Thymus (tissue), 11 donors: ENCODE results near the gene AS3MT. TPM values are rescaled to one million over a fixed set of nuclear protein-coding genes. Genes with fewer than 3 reads are reported as not detected.
"Not testable (repeated sequence)": the region's sequence is repeated elsewhere in the genome, so short reads cannot be mapped to it uniquely, and the experiment has no call there.

Source experiments
- DNase-seq, 9 donors: peaks; one replicate each; pipeline ENCODE4 v3.0.0-alpha.2; 2013; ENCODE audit warnings: low spot score in 9 of 9, low read depth in 6 of 9, missing footprints in 1 of 9
- H3K27ac ChIP-seq, 2 donors: one replicate each; pipeline ENCODE4 v1.5.1; 2013; ENCODE audit warnings: control low read depth in 1 of 2, low read depth in 1 of 2, low read length in 1 of 2, mild to moderate bottlenecking in 1 of 2, moderate library complexity in 1 of 2
- H3K27me3 ChIP-seq, 2 donors: one replicate each; pipeline ENCODE4 v1.5.1; 2013; ENCODE audit warnings: low read length in 1 of 2; ENCODE audit not compliant: control insufficient read depth in 2 of 2, insufficient read depth in 1 of 2
- H3K36me3 ChIP-seq, 2 donors: one replicate each; pipeline ENCODE4 v1.5.1; 2013; ENCODE audit warnings: low read length in 1 of 2, mild to moderate bottlenecking in 1 of 2, moderate library complexity in 1 of 2; ENCODE audit not compliant: control insufficient read depth in 2 of 2, insufficient read depth in 2 of 2
- H3K4me1 ChIP-seq, 2 donors: one replicate each; pipeline ENCODE4 v1.5.1; 2013; ENCODE audit warnings: low read length in 2 of 2; ENCODE audit not compliant: control insufficient read depth in 2 of 2, insufficient read depth in 2 of 2
- H3K4me3 ChIP-seq, 2 donors: one replicate each; pipeline ENCODE4 v1.5.1; 2013; ENCODE audit warnings: low read length in 2 of 2, control low read depth in 1 of 2, mild to moderate bottlenecking in 1 of 2
- H3K9me3 ChIP-seq, 2 donors: one replicate each; pipeline ENCODE4 v1.5.1; 2013; ENCODE audit warnings: low read length in 1 of 2, mild to moderate bottlenecking in 1 of 2; ENCODE audit not compliant: control insufficient read depth in 2 of 2, insufficient read depth in 1 of 2
- WGBS: extraction: QIAGEN DNeasy Blood & Tissue Kit; methylation state at CpG from one replicate; pipeline ENCODE4 v1.1.7; 2013; 5-methylcytosine and 5-hydroxymethylcytosine counted together
- polyA plus RNA-seq: library from polyadenylated mRNA; stranded (reverse); fragments of 200-250 nt; gene quantifications from one replicate; pipeline ENCODE4 v1.2.3, GENCODE V29; 2013
- total RNA-seq: library from RNA; stranded (reverse); fragments of 120-200 nt; gene quantifications from one replicate; pipeline ENCODE4 v1.2.4, GENCODE V29; 2013
- donor health status: healthy.

The AS3MT gene
- total and polyA plus RNA-seq, 2 donors: 5.2 to 6.4 TPM

- 96% methylated on average over 9 of the region's 9 CpGs for WGBS
- Histone ChIP-seq H3K27ac (no peak overlapping the region), H3K9me3 (peaks cover 0 to 4% of the 10 kb centered on the region in 2 donors), H3K27me3 (no peaks in the 10 kb centered on the region), H3K4me3 (no peak overlapping the region), H3K36me3 (peaks cover 0 to 6% of the 10 kb centered on the region in 2 donors), H3K4me1 (peaks cover 2 to 5% of the 10 kb centered on the region in 2 donors)
- no peak for DNase-seq
Measured at GRCh38 chr10:102850025-102850518, 19.2 kb upstream of the AS3MT start.

- DNase-seq, H3K27ac ChIP-seq: not testable (repeated sequence)
- over 99% methylated on average over 7 of the region's 7 CpGs for WGBS
Measured at GRCh38 chr10:102853237-102853636, 16.0 kb upstream of the AS3MT start.

GRCh38 chr10:102855731-102856436 is 13.4 kb upstream of the AS3MT start:
- not testable (repeated sequence) for DNase-seq

More at GRCh38 chr10:102853237-102853636, 16.0 kb upstream of the AS3MT start:
- not testable (repeated sequence) for H3K36me3 ChIP-seq, H3K4me3 ChIP-seq, H3K9me3 ChIP-seq, H3K4me1 ChIP-seq, H3K27me3 ChIP-seq

GRCh38 chr10:102856758-102857424 is 12.4 kb upstream of the AS3MT start:
- no peak overlapping the region for H3K4me3 ChIP-seq
- no peaks in the 10 kb centered on the region for H3K27me3 ChIP-seq
- H3K36me3 ChIP-seq: peaks cover 4 to 8% of the 10 kb centered on the region in 2 donors
- no peak overlapping the region for H3K27ac ChIP-seq
- DNase-seq: no peak
- no peaks in the 10 kb centered on the region for H3K9me3 ChIP-seq
- peaks cover 2 to 5% of the 10 kb centered on the region in 2 donors for H3K4me1 ChIP-seq
- WGBS: 98% methylated on average over 3 of the region's 3 CpGs

More at GRCh38 chr10:102855731-102856436, 13.4 kb upstream of the AS3MT start:
- H3K27ac ChIP-seq, H3K27me3 ChIP-seq, H3K4me1 ChIP-seq, H3K36me3 ChIP-seq, H3K4me3 ChIP-seq, H3K9me3 ChIP-seq: not testable (repeated sequence)
- WGBS: 96% methylated on average over 11 of the region's 11 CpGs

- Histone ChIP-seq H3K36me3 (peaks cover 4 to 12% of the 10 kb centered on the region in 2 donors), H3K9me3 (no peaks in the 10 kb centered on the region), H3K27me3 (no peaks in the 10 kb centered on the region), H3K4me1 (no peaks in the 10 kb centered on the region), H3K4me3 (no peak overlapping the region), H3K27ac (no peak overlapping the region)
- WGBS: 97% methylated on average over 2 of the region's 2 CpGs
- DNase-seq: no peak
Measured at GRCh38 chr10:102859911-102860310, 9.4 kb upstream of the AS3MT start.

- DNase-seq: no peak
- Histone ChIP-seq H3K4me3 (no peak overlapping the region), H3K4me1 (no peaks in the 10 kb centered on the region), H3K27me3 (peaks cover 0 to 3% of the 10 kb centered on the region in 2 donors), H3K9me3 (no peaks in the 10 kb centered on the region), H3K27ac (no peak overlapping the region), H3K36me3 (peaks cover 4 to 12% of the 10 kb centered on the region in 2 donors)
- WGBS: 95% methylated on average over 2 of the region's 2 CpGs
Measured at GRCh38 chr10:102863660-102864059, 5.6 kb upstream of the AS3MT start.

- peaks cover 0 to 16% of the 10 kb centered on the region in 2 donors for H3K27me3 ChIP-seq
- peaks cover 6 to 7% of the 10 kb centered on the region in 2 donors for H3K4me1 ChIP-seq
- no peak overlapping the region for H3K4me3 ChIP-seq
- no peaks in the 10 kb centered on the region for H3K9me3 ChIP-seq
- WGBS: 95% methylated on average over 3 of the region's 3 CpGs
- H3K36me3 ChIP-seq: peaks cover under 1 to 9% of the 10 kb centered on the region in 2 donors
- no peak overlapping the region for H3K27ac ChIP-seq
- DNase-seq: no peak
Measured at GRCh38 chr10:102865620-102866019, 3.6 kb upstream of the AS3MT start.

GRCh38 chr10:102868911-102869257 is 386 bp upstream of the AS3MT start:
- Histone ChIP-seq H3K9me3 (no peaks in the 10 kb centered on the region), H3K4me1 (peaks cover 6 to 7% of the 10 kb centered on the region in 2 donors), H3K36me3 (no peaks in the 10 kb centered on the region), H3K27me3 (peaks cover 0 to 19% of the 10 kb centered on the region in 2 donors), H3K27ac (no peak overlapping the region), H3K4me3 (peak overlapping the region; percentile 48 to 49)
- no peak for DNase-seq
- 56% methylated on average over 5 of the region's 5 CpGs for WGBS

GRCh38 chr10:102870221-102870620 is 951 bp downstream of the AS3MT start:
- Histone ChIP-seq H3K27ac (no peak overlapping the region), H3K36me3 (no peaks in the 10 kb centered on the region), H3K4me3 (peak overlapping the region in 1 of 2 donors; percentile 49), H3K27me3 (peaks cover 0 to 19% of the 10 kb centered on the region in 2 donors), H3K4me1 (peaks cover 6 to 7% of the 10 kb centered on the region in 2 donors), H3K9me3 (no peaks in the 10 kb centered on the region)
- DNase-seq: no peak
- 95% methylated on average over 10 of the region's 10 CpGs for WGBS
